DND-41 (cell line): ENCODE results near the gene CYP21A2.

Source experiments
- ATAC-seq: fragments of 200-7000 bp; cut with Tn5 transposase; 3 replicates; pipeline ENCODE4 v1.9.1; 2021; ENCODE audit warnings: low read depth; ENCODE audit not compliant: insufficient read depth
- DNase-seq: peaks from one replicate; pipeline ENCODE4 v3.0.0-alpha.2; 2020
- H2AFZ ChIP-seq: 2 replicates; pipeline ENCODE4 v1.6.0; 2012; ENCODE audit warnings: low read depth, low read length
- H3K27ac ChIP-seq: 2 replicates; pipeline ENCODE4 v1.5.1; 2012; ENCODE audit warnings: low read length, inconsistent platforms
- H3K27me3 ChIP-seq: fragments of 200-600 bp; sonication (generic); 2 replicates; pipeline ENCODE4 v1.6.0; 2012; ENCODE audit warnings: low read length, mild to moderate bottlenecking, inconsistent platforms; ENCODE audit not compliant: insufficient read depth, poor library complexity
- H3K36me3 ChIP-seq: 2 replicates; pipeline ENCODE4 v1.5.1; 2012; ENCODE audit warnings: low read length, inconsistent platforms; ENCODE audit not compliant: insufficient read depth
- H3K4me1 ChIP-seq: 2 replicates; pipeline ENCODE4 v1.5.1; 2012; ENCODE audit warnings: mild to moderate bottlenecking, low read length; ENCODE audit not compliant: insufficient read depth
- H3K4me2 ChIP-seq: 2 replicates; pipeline ENCODE4 v1.6.0; 2012; ENCODE audit warnings: mild to moderate bottlenecking, moderate library complexity, low read length, inconsistent platforms; ENCODE audit not compliant: insufficient read depth
- H3K4me3 ChIP-seq, 2 experiments: fragments of 200-600 bp in 1 of 2; shearing (Covaris generic) in 1 of 2; 2 replicates each; pipeline ENCODE4 v1.5.1; 2012 to 2016; ENCODE audit warnings: inconsistent platforms in 2 of 2, low read length in 2 of 2, mild to moderate bottlenecking in 2 of 2, low read depth in 1 of 2, moderate library complexity in 1 of 2
- H3K79me2 ChIP-seq: 2 replicates; pipeline ENCODE4 v1.6.0; 2012; ENCODE audit warnings: low read length, inconsistent platforms; ENCODE audit not compliant: insufficient read depth
- H3K9ac ChIP-seq: 2 replicates; pipeline ENCODE4 v1.6.0; 2012; ENCODE audit warnings: low read depth, mild to moderate bottlenecking, inconsistent platforms, low read length, moderate library complexity
- H3K9me3 ChIP-seq: 2 replicates; pipeline ENCODE4 v1.5.1; 2012; ENCODE audit warnings: low read length, moderate library complexity, mild to moderate bottlenecking, inconsistent platforms; ENCODE audit not compliant: insufficient read depth, severe bottlenecking
- H4K20me1 ChIP-seq: 2 replicates; pipeline ENCODE4 v1.6.0; 2012; ENCODE audit warnings: low read length; ENCODE audit not compliant: insufficient read depth
- EZH2 ChIP-seq: IDR thresholded peaks from 3 replicates; pipeline ENCODE4 v1.6.1; 2012; ENCODE audit warnings: borderline replicate concordance, low read depth, mild to moderate bottlenecking, moderate library complexity, low read length, inconsistent platforms; ENCODE audit not compliant: severe bottlenecking
- TF ChIP-seq, protein P1 (sequence below): IDR thresholded peaks from 2 replicates; pipeline ENCODE4 v1.5.1; 2012; ENCODE audit warnings: borderline replicate concordance, low read length, moderate library complexity, mild to moderate bottlenecking; ENCODE audit not compliant: poor library complexity, severe bottlenecking; ENCODE audit errors: extremely low read depth

The CYP21A2 gene

DNA sequence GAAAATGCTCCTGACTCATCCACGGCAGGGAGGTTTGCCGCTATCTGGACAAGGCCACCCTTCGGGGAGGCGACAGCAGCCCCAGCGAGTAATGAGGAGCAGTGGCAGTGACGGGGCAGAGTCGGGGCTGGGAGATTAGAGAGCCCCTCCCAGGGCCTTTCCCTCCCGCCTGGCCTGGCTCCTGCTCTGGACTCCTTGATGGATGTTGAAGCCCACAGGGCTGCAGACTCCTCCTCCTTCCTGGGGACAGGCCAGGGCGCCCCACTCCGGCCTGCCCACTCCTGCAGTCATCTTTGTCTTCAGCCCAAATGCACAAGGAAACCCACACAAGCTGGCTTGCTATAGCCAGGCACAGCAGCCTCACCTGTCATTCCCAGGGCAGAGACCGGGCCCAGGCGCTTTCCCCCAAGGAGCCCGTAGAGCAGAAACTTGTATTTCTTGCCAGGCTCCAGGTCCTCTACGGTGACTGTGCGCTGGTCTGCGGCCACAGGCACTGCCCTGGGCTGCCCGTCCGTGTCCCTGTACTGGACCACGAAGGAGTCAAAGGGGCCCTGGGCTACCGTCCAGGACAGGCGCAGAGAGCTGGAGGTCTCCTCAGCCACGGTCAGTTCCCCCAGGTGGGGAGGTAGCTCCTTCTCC, 7.7 kb downstream of the CYP21A2 start:
- no peak overlapping the region for H2AFZ ChIP-seq
- no peaks in the 10 kb centered on the region for H3K36me3 ChIP-seq
- H3K4me1 ChIP-seq, result no peaks in the 10 kb centered on the region
- no peaks in the 10 kb centered on the region for H3K79me2 ChIP-seq
- H3K9me3 ChIP-seq, result no peaks in the 10 kb centered on the region
- H3K4me2 ChIP-seq, result no peak overlapping the region
- no peak for TF ChIP-seq EZH2
- TF ChIP-seq, protein P1, sequence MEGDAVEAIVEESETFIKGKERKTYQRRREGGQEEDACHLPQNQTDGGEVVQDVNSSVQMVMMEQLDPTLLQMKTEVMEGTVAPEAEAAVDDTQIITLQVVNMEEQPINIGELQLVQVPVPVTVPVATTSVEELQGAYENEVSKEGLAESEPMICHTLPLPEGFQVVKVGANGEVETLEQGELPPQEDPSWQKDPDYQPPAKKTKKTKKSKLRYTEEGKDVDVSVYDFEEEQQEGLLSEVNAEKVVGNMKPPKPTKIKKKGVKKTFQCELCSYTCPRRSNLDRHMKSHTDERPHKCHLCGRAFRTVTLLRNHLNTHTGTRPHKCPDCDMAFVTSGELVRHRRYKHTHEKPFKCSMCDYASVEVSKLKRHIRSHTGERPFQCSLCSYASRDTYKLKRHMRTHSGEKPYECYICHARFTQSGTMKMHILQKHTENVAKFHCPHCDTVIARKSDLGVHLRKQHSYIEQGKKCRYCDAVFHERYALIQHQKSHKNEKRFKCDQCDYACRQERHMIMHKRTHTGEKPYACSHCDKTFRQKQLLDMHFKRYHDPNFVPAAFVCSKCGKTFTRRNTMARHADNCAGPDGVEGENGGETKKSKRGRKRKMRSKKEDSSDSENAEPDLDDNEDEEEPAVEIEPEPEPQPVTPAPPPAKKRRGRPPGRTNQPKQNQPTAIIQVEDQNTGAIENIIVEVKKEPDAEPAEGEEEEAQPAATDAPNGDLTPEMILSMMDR, result no peak
- ATAC-seq (no peak), DNase-seq (no peak)
- H3K4me3 ChIP-seq, result no peak overlapping the region
- peaks cover 3% of the 10 kb centered on the region for H3K27me3 ChIP-seq
- H3K27ac ChIP-seq, result no peak overlapping the region
- H3K9ac ChIP-seq, result no peak overlapping the region
- no peaks in the 10 kb centered on the region for H4K20me1 ChIP-seq

DNA sequence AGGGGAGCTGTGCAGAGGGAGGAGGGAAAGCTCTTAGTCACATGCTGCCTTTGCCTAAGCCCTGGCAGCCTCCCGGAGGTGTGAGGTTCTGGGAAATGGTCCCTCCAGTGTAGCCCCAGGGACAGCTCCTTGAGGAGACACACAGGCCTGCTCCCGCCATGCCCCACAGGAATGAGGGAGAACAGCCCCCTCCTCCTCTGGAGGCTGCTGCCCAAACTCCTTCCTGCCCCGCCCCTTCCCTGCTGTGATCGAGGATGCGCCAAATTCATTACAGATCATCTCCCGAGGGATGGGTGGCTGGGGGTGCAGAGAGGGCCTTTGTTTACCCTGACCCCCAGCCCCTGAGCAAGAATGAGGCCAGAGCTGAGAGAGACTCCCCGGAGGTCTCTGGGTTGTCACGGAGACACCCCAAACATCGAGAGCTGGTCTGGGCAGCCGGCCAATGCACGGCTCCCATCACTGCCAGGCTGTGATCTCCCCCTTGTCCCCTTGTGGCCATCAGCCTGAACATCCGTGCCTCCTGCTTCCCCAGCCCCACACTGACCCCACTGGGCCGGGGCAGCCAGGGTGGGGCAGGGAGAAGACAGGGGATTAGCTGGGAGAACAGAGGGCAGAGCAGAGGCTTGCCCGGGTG, 8.4 kb downstream of the CYP21A2 start:
- Histone ChIP-seq H3K79me2 (no peaks in the 10 kb centered on the region), H3K27me3 (peaks cover 8% of the 10 kb centered on the region), H3K4me2 (no peak overlapping the region), H3K4me3 (no peak overlapping the region), H3K36me3 (no peaks in the 10 kb centered on the region), H3K9ac (no peak overlapping the region), H2AFZ (no peak overlapping the region), H4K20me1 (no peaks in the 10 kb centered on the region), H3K9me3 (no peaks in the 10 kb centered on the region), H3K27ac (no peak overlapping the region), H3K4me1 (no peaks in the 10 kb centered on the region)
- ATAC-seq, result no peak
- no peak for TF ChIP-seq EZH2
- TF ChIP-seq, protein P1, result no peak
- DNase-seq, result no peak

DNA sequence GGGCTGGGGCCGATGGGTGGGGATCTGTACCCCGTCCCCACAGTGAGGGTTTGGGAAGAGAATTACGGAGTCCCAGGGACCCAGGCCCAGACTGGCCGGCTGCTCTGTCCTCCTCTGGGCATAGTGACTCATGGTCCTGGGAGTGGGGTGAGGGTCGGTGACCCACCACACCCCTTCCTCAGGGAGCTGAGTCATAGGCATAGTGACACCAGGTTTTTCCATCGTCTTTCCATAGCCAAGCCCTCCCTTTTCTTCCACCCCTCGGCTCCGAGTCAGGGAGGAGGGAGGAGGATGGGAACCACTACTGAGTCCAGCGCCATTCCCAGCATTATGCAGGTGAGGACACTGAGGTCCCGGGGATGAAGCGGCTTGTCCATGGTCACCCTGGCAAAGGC, 8.9 kb downstream of the CYP21A2 start:
- no peaks in the 10 kb centered on the region for H3K79me2 ChIP-seq
- no peak overlapping the region for H3K27ac ChIP-seq
- H4K20me1 ChIP-seq, result no peaks in the 10 kb centered on the region
- no peak overlapping the region for H3K4me3 ChIP-seq
- no peaks in the 10 kb centered on the region for H3K4me1 ChIP-seq
- ATAC-seq (no peak), DNase-seq (no peak)
- no peaks in the 10 kb centered on the region for H3K36me3 ChIP-seq
- H3K4me2 ChIP-seq, result no peak overlapping the region
- no peak overlapping the region for H2AFZ ChIP-seq
- no peak for TF ChIP-seq EZH2
- TF ChIP-seq, protein P1, result no peak
- no peak overlapping the region for H3K9ac ChIP-seq
- H3K27me3 ChIP-seq, result peaks cover 8% of the 10 kb centered on the region
- H3K9me3 ChIP-seq, result no peaks in the 10 kb centered on the region
